Spleen (tissue), 7 donors: ENCODE results near the gene SEMA3B.

Experiments
- POLR2AphosphoS5 ChIP-seq, 3 donors: sonication (generic); formaldehyde crosslinking; IDR thresholded peaks; one replicate each; pipeline ENCODE4 v1.5.1; 2017; ENCODE audit warnings: antibody characterized with exemption in 3 of 3
- TF ChIP-seq, protein P1 (sequence below), 11 experiments: fragments of 200-600 bp in 7 of 11; fragments of 450-650 bp in 4 of 11; sonication (generic) in 4 of 11; IDR thresholded peaks in 8 of 11; conservative IDR thresholded peaks in 3 of 11; 1 replicate in 7 of 11; 2 replicates in 4 of 11; pipeline versions ENCODE4 v1.4.0 to v1.8.0; 2016 to 2021; ENCODE audit warnings: antibody characterized with exemption in 11 of 11, inconsistent platforms in 4 of 11, mild to moderate bottlenecking in 1 of 11
- donor health status: DM: no; HTN: no; CAD: no; lungs with moderate emphysema.
- donor health status: DM: no; HTN: no; CAD: no.
- donor health status: DM: no; HTN: no; CAD: no.

DNA sequence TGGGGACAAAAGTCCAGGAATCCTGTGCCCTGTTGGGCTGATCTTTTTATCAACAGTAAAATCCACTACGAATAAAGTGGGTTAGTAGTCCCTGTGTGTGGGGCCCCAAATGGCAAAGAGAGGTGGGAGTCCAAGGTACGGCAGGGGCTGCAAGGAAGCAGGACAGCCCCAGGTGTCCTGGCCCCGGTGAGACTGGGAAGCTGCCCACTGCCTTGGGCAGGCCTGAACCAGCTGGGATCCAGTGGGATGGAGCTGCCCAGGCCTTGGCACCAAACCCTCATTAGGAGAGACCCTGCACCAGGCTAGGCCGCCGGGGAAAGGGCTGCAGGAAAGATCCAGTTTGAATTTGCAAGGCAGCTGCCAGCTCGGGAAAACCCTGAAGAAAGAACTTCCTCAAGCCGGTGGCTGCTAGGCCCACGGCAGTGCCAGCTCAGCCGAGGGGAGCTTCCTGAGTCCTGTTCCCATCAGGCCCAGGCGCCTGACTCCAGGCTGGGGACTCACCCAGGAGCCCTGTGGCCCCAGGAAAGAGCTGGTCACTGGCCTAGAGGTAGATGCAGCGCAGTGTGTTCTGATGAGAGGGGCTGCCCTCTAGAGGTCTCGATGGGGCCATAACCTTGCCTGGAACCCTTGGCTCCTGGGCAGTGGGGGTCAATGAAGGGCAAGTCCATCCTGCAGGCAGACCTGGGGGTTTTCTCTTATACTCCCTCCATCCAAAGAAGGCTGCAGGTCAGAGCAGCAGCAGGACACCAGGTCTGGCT, 47.4 kb upstream of the SEMA3B start:
- no peak for TF ChIP-seq POLR2AphosphoS5 (IDR thresholded peaks at IDR 0.05)
- TF ChIP-seq, protein P1, sequence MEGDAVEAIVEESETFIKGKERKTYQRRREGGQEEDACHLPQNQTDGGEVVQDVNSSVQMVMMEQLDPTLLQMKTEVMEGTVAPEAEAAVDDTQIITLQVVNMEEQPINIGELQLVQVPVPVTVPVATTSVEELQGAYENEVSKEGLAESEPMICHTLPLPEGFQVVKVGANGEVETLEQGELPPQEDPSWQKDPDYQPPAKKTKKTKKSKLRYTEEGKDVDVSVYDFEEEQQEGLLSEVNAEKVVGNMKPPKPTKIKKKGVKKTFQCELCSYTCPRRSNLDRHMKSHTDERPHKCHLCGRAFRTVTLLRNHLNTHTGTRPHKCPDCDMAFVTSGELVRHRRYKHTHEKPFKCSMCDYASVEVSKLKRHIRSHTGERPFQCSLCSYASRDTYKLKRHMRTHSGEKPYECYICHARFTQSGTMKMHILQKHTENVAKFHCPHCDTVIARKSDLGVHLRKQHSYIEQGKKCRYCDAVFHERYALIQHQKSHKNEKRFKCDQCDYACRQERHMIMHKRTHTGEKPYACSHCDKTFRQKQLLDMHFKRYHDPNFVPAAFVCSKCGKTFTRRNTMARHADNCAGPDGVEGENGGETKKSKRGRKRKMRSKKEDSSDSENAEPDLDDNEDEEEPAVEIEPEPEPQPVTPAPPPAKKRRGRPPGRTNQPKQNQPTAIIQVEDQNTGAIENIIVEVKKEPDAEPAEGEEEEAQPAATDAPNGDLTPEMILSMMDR (IDR thresholded peaks at IDR 0.05 in 8 of 11, conservative IDR thresholded peaks at IDR 0.05 in 3 of 11): no peak
